ENCODE results near the gene COBL. TPM values are rescaled to one million over a fixed set of nuclear protein-coding genes. Genes with fewer than 3 reads are reported as not detected.

COBL gene
- total and polyA plus RNA-seq, 2 donors (not counting 3 experiments of a cell fraction or from before 2014, with no cell fraction given) = 0.11 TPM; not detected in 1

- H4K20me1 ChIP-seq (replicated peaks; ENCODE audit: control insufficient read depth, extremely low read depth, insufficient read depth, low read length) = no peaks in the 10 kb centered on the region
- BruUV-seq (replicated peaks) = no TSS peak
- dilution Hi-C loops (cut with MboI; ENCODE audit: extremely low pct_ligation_motif_present, low sequenced_read_pairs) (no loop called here), intact Hi-C loops (cut with micrococcal nuclease) (no loop called here)
- H2AFZ ChIP-seq (ENCODE audit: low read depth, low read length) = no peak overlapping the region
- H3K36me3 ChIP-seq (ENCODE audit: control insufficient read depth in 2 of 2, extremely low read depth in 1 of 2, insufficient read depth in 2 of 2, low read length in 2 of 2) = no peaks in the 10 kb centered on the region
- no peak for TF ChIP-seq MAX (IDR thresholded peaks at IDR 0.05; ENCODE audit: insufficient read depth, insufficient read length)
- TF ChIP-seq FOS (IDR thresholded peaks at IDR 0.05; ENCODE audit: borderline replicate concordance, insufficient read depth, low read length) = no peak
- TF ChIP-seq JUN (IDR thresholded peaks at IDR 0.05; ENCODE audit: borderline replicate concordance, insufficient read depth, insufficient read length, low read depth) = no peak
- TF ChIP-seq POLR2AphosphoS5 (IDR thresholded peaks at IDR 0.05; ENCODE audit: insufficient read depth, low read depth, low read length) = no peak
- TF ChIP-seq MYC (IDR thresholded peaks at IDR 0.05; ENCODE audit: low read depth, low read length) = no peak
- no peak for TF ChIP-seq EZH2 (IDR thresholded peaks at IDR 0.05; ENCODE audit: borderline replicate concordance, low read depth, low read length, severe bottlenecking)
- TF ChIP-seq POLR2A (IDR thresholded peaks at IDR 0.05; ENCODE audit: low read depth, low read length) = no peak
- TF ChIP-seq CTCF (IDR thresholded peaks at IDR 0.05; ENCODE audit: extremely low read depth in 1 of 2, insufficient read depth in 1 of 2, low read depth in 1 of 2, low read length in 2 of 2) = no peak
- no peak for TF ChIP-seq GATA2 (IDR thresholded peaks at IDR 0.05; ENCODE audit: insufficient read depth, insufficient read length, low read depth, low read length)
- ChIA-PET CTCF (no interaction called here), POLR2A (no interaction called here)
- H3K4me1 ChIP-seq (ENCODE audit: control insufficient read depth, extremely low read depth, insufficient read depth, low read length) = no peaks in the 10 kb centered on the region
- DNase-seq (ENCODE audit: low read depth, low spot score) (no peak), FAIRE-seq (no peak)
- no peak overlapping the region for H3K27ac ChIP-seq (ENCODE audit: insufficient read depth, low read depth, low read length)
- H3K9me1 ChIP-seq (replicated peaks; ENCODE audit: control insufficient read depth, extremely low read depth, insufficient read depth, low read length) = no peaks in the 10 kb centered on the region
- H3K4me3 ChIP-seq (replicated peaks in 1 of 3; ENCODE audit: insufficient read depth in 1 of 3, low read depth in 1 of 3, low read length in 3 of 3) = no peak overlapping the region
- no peaks in the 10 kb centered on the region for H3K79me2 ChIP-seq (ENCODE audit: control insufficient read depth, insufficient read depth, low read length)
- no peak overlapping the region for H3K9ac ChIP-seq (replicated peaks; ENCODE audit: extremely low read depth, insufficient read depth, low read length)
- H3K9me3 ChIP-seq (replicated peaks; ENCODE audit: control insufficient read depth, insufficient read depth, low read length) = no peaks in the 10 kb centered on the region
- no peak overlapping the region for H3K4me2 ChIP-seq (ENCODE audit: insufficient read depth, low read length)
- H3K27me3 ChIP-seq (ENCODE audit: control insufficient read depth in 2 of 2, insufficient read depth in 2 of 2, low read length in 2 of 2) = no peaks in the 10 kb centered on the region
Observed at GRCh38 chr7:51021906-51022570, 294.6 kb downstream of the COBL start.
